Measurements from ENCODE around the gene EVX2. TPM values are rescaled to one million over a fixed set of nuclear protein-coding genes. Genes with fewer than 3 reads are reported as not detected.

EVX2 gene
- total and polyA plus RNA-seq, 7 donors = 0.07 to 4.6 (median 1.9) TPM; not detected in 2

- Histone ChIP-seq H3K27me3 (no peaks in the 10 kb centered on the region), H3K9me3 (no peaks in the 10 kb centered on the region), H3K36me3 (no peaks in the 10 kb centered on the region), H3K4me3 (no peak overlapping the region), H3K4me1 (no peaks in the 10 kb centered on the region), H3K27ac (no peak overlapping the region)
- WGBS, 2 donors = 43 to 77% methylated on average over 3 of the region's 3 CpGs
- TF ChIP-seq CTCF (IDR thresholded peaks at IDR 0.05) (no peak), POLR2A (IDR thresholded peaks at IDR 0.05) (no peak), EP300 (IDR thresholded peaks at IDR 0.05) (no peak), POLR2AphosphoS5 (IDR thresholded peaks at IDR 0.05) (no peak)
- DNase-seq = no peak
- intact Hi-C loops (cut with DNase I) = no loop called here
These were observed 44.4 kb downstream of the EVX2 start for GRCh38 chr2:176039375-176039774.

DNA sequence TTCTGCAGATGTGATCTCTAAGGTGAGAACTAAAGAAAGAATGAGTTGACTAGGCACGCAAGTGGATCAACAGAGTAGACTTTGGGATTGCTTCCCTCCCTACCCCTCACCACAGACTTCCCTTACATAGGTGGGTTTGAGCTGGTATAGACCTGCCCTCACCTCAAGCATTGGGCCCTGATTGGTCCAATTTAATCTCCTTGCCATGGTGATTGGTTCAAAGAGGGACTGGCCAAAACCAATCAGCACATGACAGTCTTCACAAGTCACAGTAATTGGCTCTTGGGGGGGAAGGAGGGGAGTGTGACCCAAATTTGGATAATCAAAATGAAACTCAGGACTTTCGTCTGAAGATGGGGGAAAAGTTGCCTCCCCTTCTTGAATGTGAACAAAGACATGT is 45.1 kb downstream of the EVX2 start:
- Histone ChIP-seq H3K27me3 (no peaks in the 10 kb centered on the region), H3K4me3 (no peak overlapping the region), H3K4me1 (no peaks in the 10 kb centered on the region), H3K27ac (no peak overlapping the region), H3K9me3 (no peaks in the 10 kb centered on the region), H3K36me3 (no peaks in the 10 kb centered on the region)
- TF ChIP-seq EP300 (IDR thresholded peaks at IDR 0.05) = no peak
- TF ChIP-seq POLR2A (IDR thresholded peaks at IDR 0.05) = no peak
- no peak for TF ChIP-seq POLR2AphosphoS5 (IDR thresholded peaks at IDR 0.05)
- TF ChIP-seq CTCF (IDR thresholded peaks at IDR 0.05) = no peak
- DNase-seq = no peak
- intact Hi-C loops (cut with DNase I) = no loop called here
- WGBS, 2 donors = 81 to 88% methylated on average over 2 of the region's 2 CpGs

DNA sequence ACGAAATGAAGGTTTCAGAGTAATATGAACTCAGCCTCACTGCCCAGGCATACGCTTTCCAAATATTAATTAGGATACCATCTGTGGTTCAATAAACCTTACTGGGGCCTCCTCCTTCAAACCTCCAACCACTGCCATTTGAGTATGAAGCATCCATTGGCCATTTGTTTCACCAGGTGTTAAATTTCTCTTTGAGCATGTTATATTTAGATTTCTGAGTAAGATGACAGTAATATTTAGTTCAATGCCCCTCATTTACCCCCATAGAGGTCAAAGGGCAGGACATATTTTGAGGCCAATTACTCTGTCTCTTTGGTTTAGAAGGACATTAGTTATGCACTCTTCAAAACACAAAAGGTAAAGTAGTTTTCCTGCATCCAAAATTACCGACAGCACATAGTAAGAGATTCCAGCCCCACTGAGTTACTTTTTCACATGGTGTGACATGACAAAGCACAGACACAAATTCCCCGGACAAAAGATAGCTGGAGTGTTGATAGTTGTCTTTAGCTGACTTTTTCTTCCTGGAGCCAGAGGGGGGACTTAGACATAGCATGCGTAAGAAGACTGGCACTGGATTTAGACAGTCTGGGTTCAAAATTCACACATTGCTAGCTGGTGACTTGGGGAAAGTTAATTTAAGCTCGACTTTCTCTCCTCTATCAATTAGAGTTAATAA is 48.6 kb downstream of the EVX2 start:
- Histone ChIP-seq H3K4me1 (no peaks in the 10 kb centered on the region), H3K4me3 (no peak overlapping the region), H3K9me3 (no peaks in the 10 kb centered on the region), H3K27ac (no peak overlapping the region), H3K27me3 (no peaks in the 10 kb centered on the region), H3K36me3 (no peaks in the 10 kb centered on the region)
- intact Hi-C loops (cut with DNase I) = no loop called here
- no peak for TF ChIP-seq POLR2AphosphoS5 (IDR thresholded peaks at IDR 0.05)
- 75 to 88% methylated on average over 6 of the region's 6 CpGs for WGBS, 2 donors
- DNase-seq = no peak

- Histone ChIP-seq H3K4me1 (no peaks in the 10 kb centered on the region), H3K27me3 (no peaks in the 10 kb centered on the region), H3K36me3 (no peaks in the 10 kb centered on the region), H3K27ac (no peak overlapping the region), H3K4me3 (no peak overlapping the region), H3K9me3 (no peaks in the 10 kb centered on the region)
- intact Hi-C loops (cut with DNase I) = no loop called here
- TF ChIP-seq EP300 (IDR thresholded peaks at IDR 0.05) (no peak), POLR2A (IDR thresholded peaks at IDR 0.05) (no peak), POLR2AphosphoS5 (IDR thresholded peaks at IDR 0.05) (no peak), CTCF (IDR thresholded peaks at IDR 0.05) (no peak)
- no peak for DNase-seq
- 72 to 87% methylated on average over 2 of the region's 2 CpGs for WGBS, 2 donors
These were observed 56.0 kb downstream of the EVX2 start for GRCh38 chr2:176027806-176028205.

Other genes starting within 250 kb of the EVX2 start
- gene LNPK, start 81.7 kb downstream of the EVX2 start, total RNA-seq = 10 to 100 TPM; 15.9 to 48.2 (median 37.1) TPM
- 1 to 10 TPM; 1.8 to 6.8 (median 4.2) TPM for gene LNPK, start 81.7 kb downstream of the EVX2 start, polyA plus RNA-seq
- gene HOXD13, start 8.8 kb upstream of the EVX2 start, total RNA-seq = 10 to 100 TPM; 18.7 to 48.9 (median 34.1) TPM
- gene HOXD13, start 8.8 kb upstream of the EVX2 start, polyA plus RNA-seq = 1 to 10 TPM in 2 of 3 donors, not detected in 1; 2.3 to 2.4 TPM
- gene HOXD12, start 15.8 kb upstream of the EVX2 start, total RNA-seq = 1 to 10 TPM in 3 of 4 donors, not detected in 1; 1.3 to 1.8 (median 1.7) TPM
- gene HOXD12, start 15.8 kb upstream of the EVX2 start, polyA plus RNA-seq = under 1 TPM in 1 of 3 donors, not detected in 2; 0.15 TPM
- 10 to 100 TPM; 18.3 to 39.3 (median 24.9) TPM for gene HOXD11, start 23.3 kb upstream of the EVX2 start, total RNA-seq
- gene HOXD11, start 23.3 kb upstream of the EVX2 start, polyA plus RNA-seq = 1 to 10 TPM in 2 of 3 donors, under 1 TPM in 1; 0.69 to 3.6 (median 2.1) TPM
- gene HOXD10, start 32.8 kb upstream of the EVX2 start, total RNA-seq = 10 to 100 TPM; 10.7 to 46.0 (median 17.9) TPM
- 1 to 10 TPM in 2 of 3 donors, under 1 TPM in 1; 0.23 to 2.4 (median 1.5) TPM for gene HOXD10, start 32.8 kb upstream of the EVX2 start, polyA plus RNA-seq
- 10 to 100 TPM; 10.6 to 27.1 (median 12.9) TPM for gene HOXD9, start 38.8 kb upstream of the EVX2 start, total RNA-seq
- gene HOXD9, start 38.8 kb upstream of the EVX2 start, polyA plus RNA-seq = 1 to 10 TPM in 2 of 3 donors, under 1 TPM in 1; 0.46 to 3.6 (median 1.8) TPM
- gene HOXD8, start 45.7 kb upstream of the EVX2 start, total RNA-seq = 10 to 100 TPM; 10.2 to 19.7 (median 16.5) TPM
- gene HOXD8, start 45.7 kb upstream of the EVX2 start, polyA plus RNA-seq = 10 to 100 TPM in 1 of 3 donors, 1 to 10 TPM in 2; 2.5 to 10.8 (median 3.4) TPM
- gene HOXD4, start 67.6 kb upstream of the EVX2 start, total RNA-seq = 1 to 10 TPM; 3.4 to 8.0 (median 4.8) TPM
- 1 to 10 TPM in 1 of 3 donors, under 1 TPM in 1, not detected in 1; 0.60 to 3.1 TPM for gene HOXD4, start 67.6 kb upstream of the EVX2 start, polyA plus RNA-seq
- gene HOXD3, start 73.3 kb upstream of the EVX2 start, total RNA-seq = 1 to 10 TPM in 3 of 4 donors, under 1 TPM in 1; 0.68 to 4.6 (median 4.1) TPM
- gene HOXD3, start 73.3 kb upstream of the EVX2 start, polyA plus RNA-seq = 1 to 10 TPM in 1 of 3 donors, under 1 TPM in 2; 0.60 to 1.4 (median 0.92) TPM
- under 1 TPM in 3 of 4 donors, not detected in 1; 0.16 to 0.71 (median 0.41) TPM for gene HOXD1, start 104.7 kb upstream of the EVX2 start, total RNA-seq
- 1 to 10 TPM; 3.1 to 4.2 (median 3.6) TPM for gene HOXD1, start 104.7 kb upstream of the EVX2 start, polyA plus RNA-seq
- 10 to 100 TPM; 34.5 to 49.5 (median 38.8) TPM for gene MTX2, start 185.5 kb upstream of the EVX2 start, total RNA-seq
- gene MTX2, start 185.5 kb upstream of the EVX2 start, polyA plus RNA-seq = 10 to 100 TPM; 45.8 to 66.8 (median 59.5) TPM